KOPT-K1 (cell line): ENCODE results near the gene MSH4.
"Not testable (repeated sequence)": the region's sequence is repeated elsewhere in the genome, so short reads cannot be mapped to it uniquely, and the experiment has no call there.

Experiments
- H3K27ac ChIP-seq: fragments of 200-600 bp; sonication (generic); 2 replicates; pipeline ENCODE4 v1.5.1; 2016; ENCODE audit warnings: antibody characterized with exemption, mild to moderate bottlenecking, low read depth, low read length; ENCODE audit not compliant: poor library complexity, severe bottlenecking
- H3K36me3 ChIP-seq: fragments of 200-600 bp; sonication (generic); 2 replicates; pipeline ENCODE4 v1.5.1; 2017; ENCODE audit warnings: antibody characterized with exemption, mild to moderate bottlenecking, low read length, moderate library complexity; ENCODE audit not compliant: insufficient read depth
- H3K9me3 ChIP-seq: fragments of 200-600 bp; sonication (generic); 2 replicates; pipeline ENCODE4 v1.5.1; 2017; ENCODE audit warnings: antibody characterized with exemption, low read length, mild to moderate bottlenecking; ENCODE audit not compliant: insufficient read depth, poor library complexity, severe bottlenecking

The MSH4 gene

DNA sequence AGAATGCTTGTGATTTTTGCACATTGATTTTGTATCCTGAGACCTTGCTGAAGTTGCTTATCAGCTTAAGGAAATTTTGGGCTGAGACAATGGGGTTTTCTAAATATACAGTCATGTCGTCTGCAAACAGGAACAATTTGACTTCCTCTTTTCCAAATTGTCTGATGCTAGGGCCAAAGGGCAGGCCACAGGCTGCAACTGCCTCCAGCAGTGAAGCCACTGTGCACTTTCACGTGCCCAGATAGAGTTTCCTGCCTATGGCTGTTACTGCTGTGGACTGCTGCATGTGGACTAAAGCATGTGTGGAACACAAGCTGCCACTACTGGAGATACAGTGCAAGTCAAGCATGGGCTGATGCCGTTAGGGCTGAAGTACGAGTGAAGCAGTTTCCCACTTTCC, 146.4 kb downstream of the MSH4 start:
- not testable (repeated sequence) for H3K36me3 ChIP-seq, H3K27ac ChIP-seq, H3K9me3 ChIP-seq

DNA sequence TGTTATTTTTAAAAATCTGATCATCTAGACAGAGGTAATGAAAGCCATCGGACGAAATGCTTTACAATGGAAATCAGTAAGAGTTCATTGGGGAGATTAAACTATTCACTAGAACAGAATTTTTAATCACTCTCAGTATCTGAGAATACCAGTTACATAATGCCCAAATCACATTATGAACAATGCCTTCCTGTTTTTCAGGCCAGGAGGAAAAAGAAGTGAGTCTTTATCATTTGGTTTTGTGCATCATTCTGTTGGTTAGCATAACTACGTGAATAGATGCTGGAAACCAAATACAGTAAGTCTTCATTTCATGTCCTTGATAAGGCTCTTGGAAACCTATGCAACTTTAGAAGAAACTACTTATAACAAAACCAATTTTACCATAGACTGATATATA, 153.5 kb downstream of the MSH4 start:
- no peaks in the 10 kb centered on the region for H3K9me3 ChIP-seq

DNA sequence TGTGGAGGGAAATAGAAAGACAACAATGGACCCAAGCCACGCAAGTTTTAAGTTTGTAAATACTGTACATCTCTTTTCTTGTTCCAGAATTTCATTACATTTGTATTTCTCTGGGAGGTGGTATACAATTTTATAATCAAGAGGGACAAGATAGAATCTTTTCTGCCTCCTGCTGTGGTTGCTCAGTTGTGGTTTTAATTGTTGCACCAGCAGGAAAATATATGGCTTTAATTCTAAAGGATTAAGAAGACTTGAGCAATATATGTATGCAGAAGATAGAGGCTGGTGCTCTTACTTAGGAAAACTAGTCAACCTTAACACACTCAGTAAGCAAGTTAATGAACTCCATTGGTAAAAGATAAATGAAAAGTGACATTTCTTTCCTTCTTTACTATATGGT, 155.3 kb downstream of the MSH4 start:
- Histone ChIP-seq H3K27ac (no peak overlapping the region), H3K9me3 (no peaks in the 10 kb centered on the region), H3K36me3 (no peaks in the 10 kb centered on the region)

More for the DNA sequence above, 153.5 kb downstream of the MSH4 start:
- Histone ChIP-seq H3K36me3 (no peaks in the 10 kb centered on the region), H3K27ac (no peak overlapping the region)

DNA sequence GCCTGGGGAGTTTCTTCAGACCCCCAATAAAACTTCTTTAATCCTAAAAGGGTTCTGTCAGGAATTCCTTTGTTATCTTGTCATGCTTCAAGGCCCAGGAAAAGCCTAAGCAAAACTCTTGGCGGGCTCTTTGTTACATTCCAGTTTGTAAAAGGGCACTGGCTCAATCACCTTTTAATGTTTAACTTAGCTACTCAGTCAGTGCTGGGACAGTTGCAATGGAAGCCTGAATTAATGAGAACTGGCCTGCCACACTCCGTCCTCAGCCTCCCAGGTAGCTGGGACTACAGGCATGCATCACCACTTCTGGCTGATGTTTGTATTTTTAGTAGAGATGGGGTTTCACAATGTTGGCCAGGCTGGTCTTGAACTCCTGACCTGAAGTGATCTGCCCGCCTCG, 156.8 kb downstream of the MSH4 start:
- no peaks in the 10 kb centered on the region for H3K36me3 ChIP-seq
- no peaks in the 10 kb centered on the region for H3K9me3 ChIP-seq
- H3K27ac ChIP-seq: no peak overlapping the region

DNA sequence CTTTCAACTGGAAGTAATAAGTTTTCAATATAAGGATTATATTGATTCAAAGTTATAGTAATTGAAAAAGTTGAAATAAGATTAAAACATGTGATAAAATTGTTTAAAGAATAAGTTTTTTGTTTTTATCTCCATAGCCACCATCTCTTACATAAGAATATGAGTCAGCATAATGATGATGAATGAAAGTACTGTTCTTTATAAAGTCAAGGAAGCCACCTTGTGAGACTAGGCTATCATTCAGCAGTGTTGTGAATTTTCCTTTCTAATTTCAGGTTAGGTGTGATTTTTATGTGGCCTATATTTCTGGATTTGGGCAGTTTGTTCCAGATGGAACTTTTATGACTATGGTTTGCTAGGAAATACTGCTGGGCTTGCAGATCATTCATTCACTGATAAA, 157.9 kb downstream of the MSH4 start:
- H3K36me3 ChIP-seq: no peaks in the 10 kb centered on the region
- H3K9me3 ChIP-seq: no peaks in the 10 kb centered on the region
- H3K27ac ChIP-seq: no peak overlapping the region
